ENCODE results near the gene FAM171A1. TPM values are rescaled to one million over a fixed set of nuclear protein-coding genes. Genes with fewer than 3 reads are reported as not detected.

The FAM171A1 gene
- total and polyA plus RNA-seq, 2 donors (not counting 3 experiments of a cell fraction or from before 2014, with no cell fraction given), result 56.3 to 75.8 TPM

GRCh38 chr10:15309221-15309620 lies 61.9 kb downstream of the FAM171A1 start:
- FAIRE-seq (no peak), DNase-seq (ENCODE audit: low read depth, low spot score) (no peak)
- BruUV-seq (replicated peaks), result no TSS peak
- Histone ChIP-seq H3K79me2 (ENCODE audit: control insufficient read depth, insufficient read depth, low read length) (peaks cover 63% of the 10 kb centered on the region), H3K9me1 (replicated peaks; ENCODE audit: control insufficient read depth, extremely low read depth, insufficient read depth, low read length) (no peaks in the 10 kb centered on the region), H3K9ac (replicated peaks; ENCODE audit: extremely low read depth, insufficient read depth, low read length) (no peak overlapping the region), H3K4me1 (ENCODE audit: control insufficient read depth, extremely low read depth, insufficient read depth, low read length) (peaks cover 24% of the 10 kb centered on the region), H2AFZ (ENCODE audit: low read depth, low read length) (no peak overlapping the region), H3K9me3 (replicated peaks; ENCODE audit: control insufficient read depth, insufficient read depth, low read length) (no peaks in the 10 kb centered on the region), H3K27me3 (ENCODE audit: control insufficient read depth in 2 of 2, insufficient read depth in 2 of 2, low read length in 2 of 2) (no peaks in the 10 kb centered on the region), H3K36me3 (ENCODE audit: control insufficient read depth in 2 of 2, extremely low read depth in 1 of 2, insufficient read depth in 2 of 2, low read length in 2 of 2) (no peaks in the 10 kb centered on the region), H4K20me1 (replicated peaks; ENCODE audit: control insufficient read depth, extremely low read depth, insufficient read depth, low read length) (no peaks in the 10 kb centered on the region), H3K4me2 (ENCODE audit: insufficient read depth, low read length) (no peak overlapping the region), H3K4me3 (replicated peaks in 1 of 3; ENCODE audit: insufficient read depth in 1 of 3, low read depth in 1 of 3, low read length in 3 of 3) (no peak overlapping the region), H3K27ac (ENCODE audit: insufficient read depth, low read depth, low read length) (no peak overlapping the region)
- intact Hi-C loops (cut with micrococcal nuclease), result no loop called here
- ChIA-PET CTCF (interaction anchor here (1.0 kb wide), 1 partner anchor 24 kb away, joined by 3 read pairs; no protein-coding TSS in a partner anchor), POLR2A (no interaction called here)
- dilution Hi-C loops (cut with MboI; ENCODE audit: extremely low pct_ligation_motif_present, low sequenced_read_pairs), result no loop called here
- TF ChIP-seq CTCF (IDR thresholded peaks at IDR 0.05; ENCODE audit: extremely low read depth in 1 of 2, insufficient read depth in 1 of 2, low read depth in 1 of 2, low read length in 2 of 2) (no peak), FOS (IDR thresholded peaks at IDR 0.05; ENCODE audit: borderline replicate concordance, insufficient read depth, low read length) (no peak)

GRCh38 chr10:15306735-15307280 lies 64.3 kb downstream of the FAM171A1 start:
- peaks cover 59% of the 10 kb centered on the region for H3K79me2 ChIP-seq (ENCODE audit: control insufficient read depth, insufficient read depth, low read length)
- peaks cover 3% of the 10 kb centered on the region for H3K4me1 ChIP-seq (ENCODE audit: control insufficient read depth, extremely low read depth, insufficient read depth, low read length)
- no TSS peak for BruUV-seq (replicated peaks)
- H3K9me1 ChIP-seq (replicated peaks; ENCODE audit: control insufficient read depth, extremely low read depth, insufficient read depth, low read length), result no peaks in the 10 kb centered on the region
- H3K9ac ChIP-seq (replicated peaks; ENCODE audit: extremely low read depth, insufficient read depth, low read length), result no peak overlapping the region
- H2AFZ ChIP-seq (ENCODE audit: low read depth, low read length), result no peak overlapping the region
- H3K27me3 ChIP-seq (ENCODE audit: control insufficient read depth in 2 of 2, insufficient read depth in 2 of 2, low read length in 2 of 2), result no peaks in the 10 kb centered on the region
- H3K4me3 ChIP-seq (replicated peaks in 1 of 3; ENCODE audit: insufficient read depth in 1 of 3, low read depth in 1 of 3, low read length in 3 of 3), result no peak overlapping the region
- no peak overlapping the region for H3K4me2 ChIP-seq (ENCODE audit: insufficient read depth, low read length)
- no peaks in the 10 kb centered on the region for H3K9me3 ChIP-seq (replicated peaks; ENCODE audit: control insufficient read depth, insufficient read depth, low read length)
- CTCF ChIA-PET, result no interaction called here
- intact Hi-C loops (cut with micrococcal nuclease) (no loop called here), dilution Hi-C loops (cut with MboI; ENCODE audit: extremely low pct_ligation_motif_present, low sequenced_read_pairs) (no loop called here)
- no peaks in the 10 kb centered on the region for H4K20me1 ChIP-seq (replicated peaks; ENCODE audit: control insufficient read depth, extremely low read depth, insufficient read depth, low read length)
- POLR2A ChIA-PET, result no interaction called here
- TF ChIP-seq EZH2 (IDR thresholded peaks at IDR 0.05; ENCODE audit: borderline replicate concordance, low read depth, low read length, severe bottlenecking), result no peak
- H3K27ac ChIP-seq (ENCODE audit: insufficient read depth, low read depth, low read length), result no peak overlapping the region
- no peak for DNase-seq (ENCODE audit: low read depth, low spot score)
- no peak for FAIRE-seq
- H3K36me3 ChIP-seq (ENCODE audit: control insufficient read depth in 2 of 2, extremely low read depth in 1 of 2, insufficient read depth in 2 of 2, low read length in 2 of 2), result no peaks in the 10 kb centered on the region

All from endothelial cell of umbilical vein (primary cell).